ENCODE data around the gene EEF2. TPM values are rescaled to one million over a fixed set of nuclear protein-coding genes. Genes with fewer than 3 reads are reported as not detected.

Gene EEF2
- total RNA-seq, 2 donors from 2014 or later = 1,913 to 2,886 TPM

DNA sequence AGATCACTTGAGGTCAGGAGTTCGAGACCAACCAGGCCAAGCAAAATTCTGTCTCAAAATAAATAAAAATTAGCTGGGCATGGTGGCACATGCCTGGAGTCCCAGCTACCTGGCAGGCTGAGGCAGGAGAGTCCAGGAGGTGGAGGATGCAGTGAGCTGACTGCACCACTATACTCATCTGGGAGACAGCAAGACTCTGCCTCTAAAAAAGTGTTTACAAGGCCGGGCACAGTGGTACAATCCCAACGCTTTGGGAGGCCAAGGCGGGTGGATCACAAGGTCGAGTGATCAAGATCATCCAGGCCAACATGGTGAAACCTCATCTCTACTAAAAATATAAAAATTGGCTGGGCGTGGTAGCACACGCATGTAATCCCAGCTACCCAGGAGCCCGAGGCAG, 10.1 kb downstream of the EEF2 start:
- TF ChIP-seq, protein P1, sequence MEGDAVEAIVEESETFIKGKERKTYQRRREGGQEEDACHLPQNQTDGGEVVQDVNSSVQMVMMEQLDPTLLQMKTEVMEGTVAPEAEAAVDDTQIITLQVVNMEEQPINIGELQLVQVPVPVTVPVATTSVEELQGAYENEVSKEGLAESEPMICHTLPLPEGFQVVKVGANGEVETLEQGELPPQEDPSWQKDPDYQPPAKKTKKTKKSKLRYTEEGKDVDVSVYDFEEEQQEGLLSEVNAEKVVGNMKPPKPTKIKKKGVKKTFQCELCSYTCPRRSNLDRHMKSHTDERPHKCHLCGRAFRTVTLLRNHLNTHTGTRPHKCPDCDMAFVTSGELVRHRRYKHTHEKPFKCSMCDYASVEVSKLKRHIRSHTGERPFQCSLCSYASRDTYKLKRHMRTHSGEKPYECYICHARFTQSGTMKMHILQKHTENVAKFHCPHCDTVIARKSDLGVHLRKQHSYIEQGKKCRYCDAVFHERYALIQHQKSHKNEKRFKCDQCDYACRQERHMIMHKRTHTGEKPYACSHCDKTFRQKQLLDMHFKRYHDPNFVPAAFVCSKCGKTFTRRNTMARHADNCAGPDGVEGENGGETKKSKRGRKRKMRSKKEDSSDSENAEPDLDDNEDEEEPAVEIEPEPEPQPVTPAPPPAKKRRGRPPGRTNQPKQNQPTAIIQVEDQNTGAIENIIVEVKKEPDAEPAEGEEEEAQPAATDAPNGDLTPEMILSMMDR (conservative IDR thresholded peaks at IDR 0.05) = no peak
- H3K27ac ChIP-seq (ENCODE audit: low read depth, low read length) = no peak overlapping the region
- H3K9me3 Mint-ChIP-seq = no peaks in the 10 kb centered on the region
- no peak overlapping the region for H3K9ac ChIP-seq (ENCODE audit: extremely low read depth, low read length, poor library complexity, severe bottlenecking)
- H3K27me3 ChIP-seq (ENCODE audit: control insufficient read depth, insufficient read depth, low read length, poor library complexity, severe bottlenecking) = no peaks in the 10 kb centered on the region
- H3K4me3 ChIP-seq (ENCODE audit: low read length) = no peak overlapping the region
- peak overlapping the region; percentile 13 for H3K27ac Mint-ChIP-seq
- peaks cover 55% of the 10 kb centered on the region for H3K36me3 ChIP-seq (ENCODE audit: control insufficient read depth, insufficient read depth, low read length)
- H3K27me3 Mint-ChIP-seq (ENCODE audit: insufficient read depth) = no peaks in the 10 kb centered on the region
- peaks cover 4% of the 10 kb centered on the region for H3K4me1 Mint-ChIP-seq
- 95 to 100% methylated on average over 7 to 8 of the region's 8 CpGs for WGBS, 2 experiments (ENCODE audit: insufficient coverage in 1 of 2, insufficient read length in 1 of 2)
- H3K4me3 Mint-ChIP-seq = no peak overlapping the region
- H3K9me3 ChIP-seq (ENCODE audit: control insufficient read depth, low read length) = no peaks in the 10 kb centered on the region
- peaks cover 44% of the 10 kb centered on the region for H3K36me3 Mint-ChIP-seq (ENCODE audit: low read depth)
- H3K4me1 ChIP-seq (ENCODE audit: control insufficient read depth, insufficient read depth, low read length) = peaks cover under 1% of the 10 kb centered on the region
- peak; percentile 49 for DNase-seq

DNA sequence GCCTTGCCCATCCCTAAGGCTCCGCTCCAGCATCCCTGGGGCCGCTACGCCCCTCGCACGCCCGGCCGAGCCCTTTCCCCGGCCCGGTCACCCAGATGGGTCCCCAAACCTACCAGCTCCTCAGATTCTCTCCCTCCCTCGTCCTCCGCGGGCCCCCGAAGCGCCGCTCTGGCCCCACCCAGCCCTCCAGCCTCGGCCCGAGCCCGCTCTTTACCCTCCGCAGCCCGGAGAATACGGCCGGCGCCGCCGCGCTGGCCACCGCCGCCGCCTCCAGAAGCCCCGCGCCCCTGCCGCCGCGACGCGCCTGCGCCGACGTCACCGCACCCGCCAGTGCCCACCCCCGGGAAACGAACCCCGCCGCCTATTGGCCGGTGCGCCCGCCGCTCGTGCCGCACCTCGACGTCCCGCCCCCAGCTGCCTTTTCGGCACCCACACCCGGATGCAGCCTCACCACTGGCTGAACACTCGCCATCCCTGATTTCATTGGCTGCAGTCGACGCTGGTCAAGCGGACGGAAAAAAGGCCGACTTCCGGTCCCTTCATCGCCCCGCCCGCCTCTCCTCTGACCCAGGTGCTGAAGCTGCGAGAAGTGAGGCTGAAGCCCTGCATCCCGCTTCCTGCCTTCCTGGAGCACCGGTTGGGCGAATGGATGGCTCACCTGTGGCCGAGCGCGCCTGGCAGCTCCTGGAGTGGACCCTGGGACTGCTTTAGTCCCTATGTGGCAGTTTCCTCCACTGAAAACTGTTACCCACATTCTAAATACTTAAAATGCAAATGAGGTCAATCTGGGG, 14.3 kb downstream of the EEF2 start, which contains the start of gene DAPK3:
DAPK3 (minus strand) TSS at position 292 of the 791 bp plus-strand sequence. CDS start 1,364 bp downstream, outside the sequence.
- Mint-ChIP-seq H3K9me3 (no peaks in the 10 kb centered on the region), H3K36me3 (ENCODE audit: low read depth) (peaks cover 38% of the 10 kb centered on the region), H3K4me3 (peak within 1 kb of the TSS; percentile 84), H3K27ac (peak within 1 kb of the TSS; percentile 99), H3K4me1 (peaks cover 27% of the 10 kb centered on the region), H3K27me3 (ENCODE audit: insufficient read depth) (no peaks in the 10 kb centered on the region)
- WGBS, 2 experiments (ENCODE audit: insufficient coverage in 1 of 2, insufficient read length in 1 of 2) = 0 to 1% methylated on average over 34 to 73 of the region's 73 CpGs
- H3K9me3 ChIP-seq (ENCODE audit: control insufficient read depth, low read length) = no peaks in the 10 kb centered on the region
- TF ChIP-seq, protein P1 (conservative IDR thresholded peaks at IDR 0.05) = no peak
- H3K4me3 ChIP-seq (ENCODE audit: low read length) = peak within 1 kb of the TSS; percentile 89
- H3K27me3 ChIP-seq (ENCODE audit: control insufficient read depth, insufficient read depth, low read length, poor library complexity, severe bottlenecking) = no peaks in the 10 kb centered on the region
- DNase-seq = peak; percentile 99
- no peaks in the 10 kb centered on the region for H3K4me1 ChIP-seq (ENCODE audit: control insufficient read depth, insufficient read depth, low read length)
- H3K27ac ChIP-seq (ENCODE audit: low read depth, low read length) = peak within 1 kb of the TSS; percentile 84
- peak within 1 kb of the TSS; percentile 82 for H3K9ac ChIP-seq (ENCODE audit: extremely low read depth, low read length, poor library complexity, severe bottlenecking)
- H3K36me3 ChIP-seq (ENCODE audit: control insufficient read depth, insufficient read depth, low read length) = peaks cover 38% of the 10 kb centered on the region

DNA sequence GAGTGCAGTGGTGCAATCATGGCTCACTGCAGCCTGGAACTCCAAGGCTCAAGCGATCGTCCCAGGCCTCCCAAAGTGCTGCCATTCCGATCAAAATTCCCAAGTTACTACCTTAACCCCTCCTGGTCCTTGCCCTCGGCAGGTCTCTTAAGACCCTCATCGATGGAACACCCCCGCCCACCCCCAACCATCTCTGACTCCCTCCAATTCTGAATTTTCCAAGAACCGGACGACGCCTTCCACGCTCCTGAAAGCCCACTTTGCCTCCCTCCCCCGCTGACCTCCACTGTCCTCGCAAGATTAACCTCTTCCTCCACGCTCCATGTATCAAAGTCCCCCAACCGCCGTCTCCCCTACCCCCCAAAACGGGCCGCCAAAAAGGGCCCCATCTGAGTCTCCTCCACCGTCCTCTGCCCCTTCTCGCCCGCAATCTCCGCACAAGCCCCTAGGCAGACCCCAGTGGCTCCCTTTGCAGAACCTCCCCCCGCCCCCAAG, 14.9 kb downstream of the EEF2 start:
- H3K27me3 ChIP-seq (ENCODE audit: control insufficient read depth, insufficient read depth, low read length, poor library complexity, severe bottlenecking) = no peaks in the 10 kb centered on the region
- peak overlapping the region; percentile 84 for H3K4me3 Mint-ChIP-seq
- peak; percentile 62 for DNase-seq
- H3K27ac ChIP-seq (ENCODE audit: low read depth, low read length) = peak overlapping the region; percentile 83
- no peaks in the 10 kb centered on the region for H3K9me3 Mint-ChIP-seq
- H3K9me3 ChIP-seq (ENCODE audit: control insufficient read depth, low read length) = no peaks in the 10 kb centered on the region
- H3K4me1 ChIP-seq (ENCODE audit: control insufficient read depth, insufficient read depth, low read length) = no peaks in the 10 kb centered on the region
- peaks cover 38% of the 10 kb centered on the region for H3K36me3 ChIP-seq (ENCODE audit: control insufficient read depth, insufficient read depth, low read length)
- peaks cover 38% of the 10 kb centered on the region for H3K36me3 Mint-ChIP-seq (ENCODE audit: low read depth)
- no peaks in the 10 kb centered on the region for H3K27me3 Mint-ChIP-seq (ENCODE audit: insufficient read depth)
- WGBS, 2 experiments (ENCODE audit: insufficient coverage in 1 of 2, insufficient read length in 1 of 2) = 0 to 1% methylated on average over 15 to 21 of the region's 22 CpGs
- TF ChIP-seq, protein P1 (conservative IDR thresholded peaks at IDR 0.05) = no peak
- peak overlapping the region; percentile 99 for H3K27ac Mint-ChIP-seq
- peak overlapping the region; percentile 89 for H3K4me3 ChIP-seq (ENCODE audit: low read length)
- peak overlapping the region; percentile 82 for H3K9ac ChIP-seq (ENCODE audit: extremely low read depth, low read length, poor library complexity, severe bottlenecking)
- H3K4me1 Mint-ChIP-seq = peaks cover 27% of the 10 kb centered on the region

All from endodermal cell (in vitro differentiated cells).